ENCODE results near the gene SRCIN1.

The SRCIN1 gene

DNA sequence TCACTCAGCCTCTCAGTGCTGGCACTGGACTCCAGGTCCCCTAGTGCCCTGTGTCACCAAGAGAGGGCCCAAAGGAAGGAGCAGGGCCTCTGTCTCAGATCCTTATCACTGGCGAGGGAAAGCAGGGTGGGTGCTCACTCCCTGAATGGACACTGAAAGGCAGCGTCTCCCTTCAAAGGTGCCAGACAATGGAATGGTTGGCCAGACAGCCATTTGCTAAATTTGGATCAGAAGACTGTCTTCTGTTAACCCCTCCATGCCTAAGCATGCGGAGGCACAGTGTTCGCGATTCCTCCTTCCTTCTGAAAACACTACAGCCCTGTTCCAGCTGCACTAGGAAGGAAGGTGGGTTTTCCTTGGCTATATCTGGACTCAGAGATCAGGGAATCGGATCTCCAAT lies 48.4 kb downstream of the SRCIN1 start:
- no peak overlapping the region for H3K27ac ChIP-seq (ENCODE audit: low read depth, low read length)
- TF ChIP-seq EZH2phosphoT487 (IDR thresholded peaks at IDR 0.05; ENCODE audit: borderline replicate concordance, low read length) = no peak
- TF ChIP-seq, protein P1, sequence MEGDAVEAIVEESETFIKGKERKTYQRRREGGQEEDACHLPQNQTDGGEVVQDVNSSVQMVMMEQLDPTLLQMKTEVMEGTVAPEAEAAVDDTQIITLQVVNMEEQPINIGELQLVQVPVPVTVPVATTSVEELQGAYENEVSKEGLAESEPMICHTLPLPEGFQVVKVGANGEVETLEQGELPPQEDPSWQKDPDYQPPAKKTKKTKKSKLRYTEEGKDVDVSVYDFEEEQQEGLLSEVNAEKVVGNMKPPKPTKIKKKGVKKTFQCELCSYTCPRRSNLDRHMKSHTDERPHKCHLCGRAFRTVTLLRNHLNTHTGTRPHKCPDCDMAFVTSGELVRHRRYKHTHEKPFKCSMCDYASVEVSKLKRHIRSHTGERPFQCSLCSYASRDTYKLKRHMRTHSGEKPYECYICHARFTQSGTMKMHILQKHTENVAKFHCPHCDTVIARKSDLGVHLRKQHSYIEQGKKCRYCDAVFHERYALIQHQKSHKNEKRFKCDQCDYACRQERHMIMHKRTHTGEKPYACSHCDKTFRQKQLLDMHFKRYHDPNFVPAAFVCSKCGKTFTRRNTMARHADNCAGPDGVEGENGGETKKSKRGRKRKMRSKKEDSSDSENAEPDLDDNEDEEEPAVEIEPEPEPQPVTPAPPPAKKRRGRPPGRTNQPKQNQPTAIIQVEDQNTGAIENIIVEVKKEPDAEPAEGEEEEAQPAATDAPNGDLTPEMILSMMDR (IDR thresholded peaks at IDR 0.05; ENCODE audit: low read depth, low read length, poor library complexity, severe bottlenecking) = no peak

DNA sequence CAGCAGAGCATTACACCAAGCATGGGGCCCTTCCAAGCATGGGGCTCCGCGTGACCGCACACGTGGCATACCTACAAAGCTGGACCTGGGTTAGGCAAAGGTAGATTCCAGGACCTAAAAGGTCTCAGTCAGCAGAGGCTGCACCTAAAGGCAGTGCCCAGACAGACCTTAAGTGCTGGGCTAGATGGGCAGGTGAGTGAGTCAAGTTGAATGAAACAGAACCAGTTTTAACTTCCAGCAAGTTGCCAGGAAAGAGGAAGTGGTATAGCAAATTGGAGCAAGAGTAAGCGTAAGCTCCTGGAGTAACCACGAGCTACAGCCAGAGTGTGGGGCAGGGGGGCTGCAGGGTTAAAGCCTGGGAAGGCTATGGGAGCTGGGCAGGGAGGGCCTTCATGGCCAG lies 49.5 kb downstream of the SRCIN1 start:
- TF ChIP-seq EZH2phosphoT487 (IDR thresholded peaks at IDR 0.05; ENCODE audit: borderline replicate concordance, low read length) = no peak
- TF ChIP-seq, protein P1 (IDR thresholded peaks at IDR 0.05; ENCODE audit: low read depth, low read length, poor library complexity, severe bottlenecking) = no peak
- H3K9me2 ChIP-seq (replicated peaks; ENCODE audit: control insufficient read depth, low read length) = no peaks in the 10 kb centered on the region
- H3F3A ChIP-seq (ENCODE audit: control insufficient read depth, insufficient read depth) = no peaks in the 10 kb centered on the region
- peaks cover 29% of the 10 kb centered on the region for H3K4me1 ChIP-seq (ENCODE audit: control insufficient read depth, low read length)
- peaks cover 12% of the 10 kb centered on the region; the same call in 1 of the 2 replicates for H3K27me3 ChIP-seq (ENCODE audit: control insufficient read depth, low read length)
- H3K4me3 ChIP-seq (ENCODE audit: low read length) = no peak overlapping the region
- no peaks in the 10 kb centered on the region for H3K79me2 ChIP-seq (ENCODE audit: control insufficient read depth, low read length)
- no peaks in the 10 kb centered on the region for H4K20me1 ChIP-seq (ENCODE audit: control insufficient read depth, insufficient read depth, low read depth, low read length)
- H3K36me3 ChIP-seq (ENCODE audit: control insufficient read depth, low read length) = no peaks in the 10 kb centered on the region
- H3K9me3 ChIP-seq (ENCODE audit: control insufficient read depth, insufficient read depth, low read length) = no peaks in the 10 kb centered on the region
- H3K27ac ChIP-seq (ENCODE audit: low read depth, low read length) = no peak overlapping the region
- no peak overlapping the region for H3K4me2 ChIP-seq (ENCODE audit: low read length)

More for the DNA sequence above, 48.4 kb downstream of the SRCIN1 start:
- peaks cover 12% of the 10 kb centered on the region; the same call in 1 of the 2 replicates for H3K27me3 ChIP-seq (ENCODE audit: control insufficient read depth, low read length)
- H3K9me3 ChIP-seq (ENCODE audit: control insufficient read depth, insufficient read depth, low read length) = no peaks in the 10 kb centered on the region
- H3K4me3 ChIP-seq (ENCODE audit: low read length) = no peak overlapping the region
- H3K9me2 ChIP-seq (replicated peaks; ENCODE audit: control insufficient read depth, low read length) = no peaks in the 10 kb centered on the region
- no peaks in the 10 kb centered on the region for H3F3A ChIP-seq (ENCODE audit: control insufficient read depth, insufficient read depth)
- H3K4me2 ChIP-seq (ENCODE audit: low read length) = peak overlapping the region; percentile 100
- H3K4me1 ChIP-seq (ENCODE audit: control insufficient read depth, low read length) = peaks cover 29% of the 10 kb centered on the region
- H3K36me3 ChIP-seq (ENCODE audit: control insufficient read depth, low read length) = no peaks in the 10 kb centered on the region
- no peaks in the 10 kb centered on the region for H3K79me2 ChIP-seq (ENCODE audit: control insufficient read depth, low read length)
- no peaks in the 10 kb centered on the region for H4K20me1 ChIP-seq (ENCODE audit: control insufficient read depth, insufficient read depth, low read depth, low read length)

DNA sequence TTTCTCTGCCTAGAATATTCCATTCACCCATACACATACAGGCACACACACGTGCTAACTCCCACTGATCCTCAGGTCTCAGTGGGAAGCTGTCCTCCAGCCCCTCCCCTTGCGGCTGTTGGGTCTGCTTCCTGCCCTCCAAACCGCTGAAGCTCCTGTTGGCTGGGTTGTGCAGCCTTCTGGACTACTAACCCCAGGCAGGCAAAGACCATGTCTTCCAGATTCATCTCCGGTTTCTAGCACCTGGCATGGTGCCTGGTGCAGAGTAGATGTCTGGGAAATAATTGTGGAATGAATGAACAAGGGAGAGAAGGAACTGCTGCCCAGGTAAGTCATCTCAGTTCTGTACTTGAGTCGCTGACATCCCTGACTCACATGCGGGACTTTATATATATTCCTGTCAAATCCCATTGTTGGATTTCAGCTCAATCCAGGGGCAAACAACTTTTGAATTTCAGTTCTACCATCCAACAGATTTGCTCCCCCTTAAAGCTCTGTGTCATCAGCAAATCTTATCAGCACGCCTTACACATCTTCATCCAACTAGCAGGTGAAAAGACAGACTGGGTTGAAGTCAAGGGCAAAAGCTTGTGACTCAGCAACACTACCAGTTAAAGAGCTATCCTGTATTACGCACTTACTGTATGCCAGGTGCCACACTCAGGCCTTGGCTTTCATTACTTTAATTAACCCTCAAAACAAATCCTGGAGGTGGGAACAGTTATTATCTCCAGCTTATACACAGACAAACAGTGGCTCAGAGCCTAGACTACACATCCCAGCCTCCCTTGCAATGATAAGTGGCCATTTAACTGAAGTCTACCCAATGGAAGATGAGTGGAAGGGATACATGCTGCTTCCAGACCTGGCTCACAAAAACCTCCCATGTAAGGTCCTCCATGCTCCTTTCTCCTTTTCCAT lies 51.1 kb downstream of the SRCIN1 start:
- Histone ChIP-seq H3K4me2 (ENCODE audit: low read length) (no peak overlapping the region), H3K4me3 (ENCODE audit: low read length) (no peak overlapping the region), H4K20me1 (ENCODE audit: control insufficient read depth, insufficient read depth, low read depth, low read length) (no peaks in the 10 kb centered on the region), H3K27ac (ENCODE audit: low read depth, low read length) (no peak overlapping the region), H3K9me3 (ENCODE audit: control insufficient read depth, insufficient read depth, low read length) (no peaks in the 10 kb centered on the region), H3K79me2 (ENCODE audit: control insufficient read depth, low read length) (no peaks in the 10 kb centered on the region), H3K9me2 (replicated peaks; ENCODE audit: control insufficient read depth, low read length) (no peaks in the 10 kb centered on the region), H3F3A (ENCODE audit: control insufficient read depth, insufficient read depth) (no peaks in the 10 kb centered on the region), H3K27me3 (ENCODE audit: control insufficient read depth, low read length) (peaks cover 3% of the 10 kb centered on the region; the same call in 1 of the 2 replicates), H3K36me3 (ENCODE audit: control insufficient read depth, low read length) (no peaks in the 10 kb centered on the region), H3K4me1 (ENCODE audit: control insufficient read depth, low read length) (peaks cover 19% of the 10 kb centered on the region)
- TF ChIP-seq, protein P1 (IDR thresholded peaks at IDR 0.05; ENCODE audit: low read depth, low read length, poor library complexity, severe bottlenecking) = no peak
- TF ChIP-seq EZH2phosphoT487 (IDR thresholded peaks at IDR 0.05; ENCODE audit: borderline replicate concordance, low read length) = no peak

Data from DOHH2 (cell line).